Gastrocnemius medialis (tissue), 4 donors: ENCODE data around the gene CDK10. TPM values are rescaled to one million over a fixed set of nuclear protein-coding genes. Genes with fewer than 3 reads are reported as not detected.

Source experiments
- ATAC-seq, 2 donors: fragments of 150-250 bp; one replicate each; pipeline ENCODE4 v1.9.1; 2016
- DNase-seq, 2 donors: peaks; one replicate each; pipeline ENCODE4 v3.0.0-alpha.2; 2019
- H3K27ac ChIP-seq, 4 donors: fragments of 200-600 bp; sonication (generic); 1 replicate in 1 of 4; 2 replicates in 3 of 4; pipeline ENCODE4 v1.5.1; 2016 to 2018; ENCODE audit warnings: mild to moderate bottlenecking in 2 of 4, moderate library complexity in 1 of 4
- H3K27me3 ChIP-seq, 3 donors: fragments of 200-600 bp; sonication (generic) in 2 of 3; 1 replicate in 1 of 3; 2 replicates in 2 of 3; pipeline versions ENCODE4 v1.5.1 to v1.6.0; 2016 to 2019; ENCODE audit warnings: mild to moderate bottlenecking in 1 of 3, moderate library complexity in 1 of 3
- H3K36me3 ChIP-seq, 2 donors: fragments of 200-600 bp; sonication (generic) in 1 of 2; one replicate each; pipeline ENCODE4 v1.5.1; 2017 to 2018
- H3K4me1 ChIP-seq, 2 donors: fragments of 200-600 bp; sonication (generic) in 1 of 2; one replicate each; pipeline ENCODE4 v1.5.1; 2016 to 2017; ENCODE audit warnings: mild to moderate bottlenecking in 2 of 2
- H3K4me3 ChIP-seq, 4 donors: fragments of 200-600 bp; sonication (generic) in 3 of 4; 1 replicate in 1 of 4; 2 replicates in 3 of 4; pipeline ENCODE4 v1.5.1; 2016 to 2019; ENCODE audit warnings: mild to moderate bottlenecking in 2 of 4
- H3K9me3 ChIP-seq, 3 donors: fragments of 200-600 bp; sonication (generic) in 2 of 3; 1 replicate in 1 of 3; 2 replicates in 2 of 3; pipeline ENCODE4 v1.5.1; 2016 to 2019
- POLR2A ChIP-seq, 2 donors: fragments of 450-650 bp; IDR thresholded peaks; one replicate each; pipeline ENCODE4 v1.6.1; 2017; ENCODE audit warnings: antibody characterized with exemption in 2 of 2, mild to moderate bottlenecking in 2 of 2, moderate library complexity in 2 of 2
- in situ Hi-C, 4 donors: fragments of 200-750 bp; cut with MboI; loops; one replicate each; pipeline versions ENCODE4 v1.15.0 to v1.8.0; 2017; ENCODE audit warnings: low sequenced_read_pairs in 4 of 4
- intact Hi-C: fragments of 100-400 bp; cut with DNase I; formaldehyde crosslinking; loops from one replicate; pipeline ENCODE4 v1.15.1; 2023; ENCODE audit warnings: low total_unique reads
- total RNA-seq, 4 donors: library from RNA; depleted of rRNA; stranded (reverse); fragments of >200 nt; gene quantifications; one replicate each; pipeline versions ENCODE4 v1.1.0 to v1.2.3, GENCODE V29; 2016
- TF ChIP-seq, protein P1 (sequence below), 5 experiments: fragments of 450-650 bp in 3 of 5; fragments of 200-600 bp in 2 of 5; sonication (generic) in 2 of 5; IDR thresholded peaks in 4 of 5; conservative IDR thresholded peaks in 1 of 5; 1 replicate in 4 of 5; 2 replicates in 1 of 5; pipeline ENCODE4 v1.5.1; 2016 to 2019; ENCODE audit warnings: antibody characterized with exemption in 5 of 5, mild to moderate bottlenecking in 3 of 5, moderate library complexity in 3 of 5

Gene CDK10
- total RNA-seq, 4 donors from 2014 or later: 16.9 to 26.1 (median 19.7) TPM

DNA sequence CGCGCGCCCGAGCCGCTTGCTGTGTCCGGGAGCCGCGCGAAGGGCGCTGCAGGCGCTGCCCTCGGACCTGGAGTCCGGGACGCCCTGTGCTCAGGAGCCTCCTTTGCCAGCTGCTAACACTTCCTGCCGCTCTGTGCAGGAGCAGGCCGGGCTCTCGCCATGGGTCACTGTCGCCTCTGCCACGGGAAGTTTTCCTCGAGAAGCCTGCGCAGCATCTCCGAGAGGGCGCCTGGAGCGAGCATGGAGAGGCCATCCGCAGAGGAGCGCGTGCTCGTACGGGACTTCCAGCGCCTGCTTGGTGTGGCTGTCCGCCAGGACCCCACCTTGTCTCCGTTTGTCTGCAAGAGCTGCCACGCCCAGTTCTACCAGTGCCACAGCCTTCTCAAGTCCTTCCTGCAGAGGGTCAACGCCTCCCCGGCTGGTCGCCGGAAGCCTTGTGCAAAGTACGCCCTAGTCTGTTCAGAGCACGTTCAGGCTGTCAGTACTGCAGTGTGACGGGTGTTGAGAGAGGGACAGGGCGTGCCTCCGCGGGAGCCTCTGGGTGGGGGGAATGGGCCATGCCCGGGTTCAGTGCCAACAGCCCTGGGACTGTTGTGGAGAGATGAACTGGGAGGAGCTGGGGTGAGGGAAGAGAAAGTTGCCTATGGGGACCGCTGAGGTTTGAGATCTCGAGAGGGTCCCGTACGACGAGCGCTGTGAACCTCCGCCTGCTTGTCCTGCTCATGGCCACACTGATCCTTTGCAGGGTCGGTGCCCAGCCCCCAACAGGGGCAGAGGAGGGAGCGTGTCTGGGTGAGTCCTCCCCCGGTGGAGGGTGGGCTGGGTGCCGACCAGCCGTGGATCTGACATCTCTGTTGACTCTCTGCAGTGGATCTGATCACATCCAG, 36.1 kb downstream of the CDK10 start:
- Histone ChIP-seq H3K4me3 (peak overlapping the region; percentile 67 to 92 (median 81)), H3K27me3 (no peaks in the 10 kb centered on the region), H3K27ac (peak overlapping the region; percentile 85 to 99 (median 95)), H3K4me1 (peaks cover 27 to 33% of the 10 kb centered on the region in 2 donors), H3K9me3 (no peaks in the 10 kb centered on the region), H3K36me3 (peaks cover 0 to 41% of the 10 kb centered on the region in 2 donors)
- DNase-seq: peak in 1 of 2 donors; percentile 48
- in situ Hi-C loops: no loop called here
- intact Hi-C loops: loop anchor here (5.0 kb wide), 1 partner anchor 150 kb away; the partner anchor contains the start of gene TCF25
- no peak for ATAC-seq
- TF ChIP-seq, protein P1, sequence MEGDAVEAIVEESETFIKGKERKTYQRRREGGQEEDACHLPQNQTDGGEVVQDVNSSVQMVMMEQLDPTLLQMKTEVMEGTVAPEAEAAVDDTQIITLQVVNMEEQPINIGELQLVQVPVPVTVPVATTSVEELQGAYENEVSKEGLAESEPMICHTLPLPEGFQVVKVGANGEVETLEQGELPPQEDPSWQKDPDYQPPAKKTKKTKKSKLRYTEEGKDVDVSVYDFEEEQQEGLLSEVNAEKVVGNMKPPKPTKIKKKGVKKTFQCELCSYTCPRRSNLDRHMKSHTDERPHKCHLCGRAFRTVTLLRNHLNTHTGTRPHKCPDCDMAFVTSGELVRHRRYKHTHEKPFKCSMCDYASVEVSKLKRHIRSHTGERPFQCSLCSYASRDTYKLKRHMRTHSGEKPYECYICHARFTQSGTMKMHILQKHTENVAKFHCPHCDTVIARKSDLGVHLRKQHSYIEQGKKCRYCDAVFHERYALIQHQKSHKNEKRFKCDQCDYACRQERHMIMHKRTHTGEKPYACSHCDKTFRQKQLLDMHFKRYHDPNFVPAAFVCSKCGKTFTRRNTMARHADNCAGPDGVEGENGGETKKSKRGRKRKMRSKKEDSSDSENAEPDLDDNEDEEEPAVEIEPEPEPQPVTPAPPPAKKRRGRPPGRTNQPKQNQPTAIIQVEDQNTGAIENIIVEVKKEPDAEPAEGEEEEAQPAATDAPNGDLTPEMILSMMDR (IDR thresholded peaks at IDR 0.05 in 4 of 5, conservative IDR thresholded peaks at IDR 0.05 in 1 of 5): no peak
- no peak for TF ChIP-seq POLR2A (IDR thresholded peaks at IDR 0.05)

DNA sequence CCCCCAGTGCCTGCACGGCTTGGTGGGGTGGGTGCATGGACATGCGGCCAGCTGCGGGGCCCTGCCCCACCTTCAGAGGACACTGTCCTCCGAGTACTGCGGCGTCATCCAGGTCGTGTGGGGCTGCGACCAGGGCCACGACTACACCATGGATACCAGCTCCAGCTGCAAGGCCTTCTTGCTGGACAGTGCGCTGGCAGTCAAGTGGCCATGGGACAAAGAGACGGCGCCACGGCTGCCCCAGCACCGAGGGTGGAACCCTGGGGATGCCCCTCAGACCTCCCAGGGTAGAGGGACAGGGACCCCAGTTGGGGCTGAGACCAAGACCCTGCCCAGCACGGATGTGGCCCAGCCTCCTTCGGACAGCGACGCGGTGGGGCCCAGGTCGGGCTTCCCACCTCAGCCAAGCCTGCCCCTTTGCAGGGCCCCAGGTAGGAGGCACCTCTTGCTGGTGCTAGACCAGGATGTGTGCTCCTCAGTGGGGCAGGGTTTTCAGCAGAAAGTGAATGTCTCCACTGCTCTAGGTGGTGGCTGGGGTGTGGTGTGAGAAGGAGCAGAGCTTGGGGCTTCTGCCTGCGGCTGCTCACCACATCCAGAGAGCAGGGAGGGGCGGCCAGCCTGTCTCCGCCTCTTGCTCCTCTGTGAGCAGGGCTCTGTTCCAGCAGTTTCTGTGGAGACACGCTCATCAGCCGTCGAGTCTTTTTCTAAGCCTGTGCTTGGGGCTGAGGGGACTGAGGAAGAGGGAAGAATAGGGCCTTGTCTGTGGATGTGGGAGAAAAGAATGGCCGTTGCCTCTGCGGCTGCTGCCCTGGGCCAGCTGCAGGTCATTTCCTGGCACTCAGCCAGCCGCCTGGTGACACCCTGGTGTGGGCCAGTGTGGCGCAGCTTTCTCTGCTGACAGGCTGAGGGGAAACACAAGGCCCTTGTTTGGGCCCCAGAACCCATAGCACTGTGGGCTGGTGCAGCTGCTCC, 37.1 kb downstream of the CDK10 start:
- no peak for TF ChIP-seq POLR2A (IDR thresholded peaks at IDR 0.05)
- TF ChIP-seq, protein P1 (IDR thresholded peaks at IDR 0.05 in 4 of 5, conservative IDR thresholded peaks at IDR 0.05 in 1 of 5): no peak
- peak overlapping the region in 2 of 4 donors; percentile 67 to 91 for H3K4me3 ChIP-seq
- intact Hi-C loops (loop anchor here (5.0 kb wide), 1 partner anchor 149 kb away; the partner anchor contains the start of gene TCF25), in situ Hi-C loops (no loop called here)
- peaks cover 0 to 47% of the 10 kb centered on the region in 2 donors for H3K36me3 ChIP-seq
- H3K27me3 ChIP-seq: no peaks in the 10 kb centered on the region
- DNase-seq (peak in 1 of 2 donors; percentile 44), ATAC-seq (no peak)
- peak overlapping the region in 2 of 4 donors; percentile 15 to 23 for H3K27ac ChIP-seq
- no peaks in the 10 kb centered on the region for H3K9me3 ChIP-seq
- H3K4me1 ChIP-seq: peaks cover 27 to 33% of the 10 kb centered on the region in 2 donors

DNA sequence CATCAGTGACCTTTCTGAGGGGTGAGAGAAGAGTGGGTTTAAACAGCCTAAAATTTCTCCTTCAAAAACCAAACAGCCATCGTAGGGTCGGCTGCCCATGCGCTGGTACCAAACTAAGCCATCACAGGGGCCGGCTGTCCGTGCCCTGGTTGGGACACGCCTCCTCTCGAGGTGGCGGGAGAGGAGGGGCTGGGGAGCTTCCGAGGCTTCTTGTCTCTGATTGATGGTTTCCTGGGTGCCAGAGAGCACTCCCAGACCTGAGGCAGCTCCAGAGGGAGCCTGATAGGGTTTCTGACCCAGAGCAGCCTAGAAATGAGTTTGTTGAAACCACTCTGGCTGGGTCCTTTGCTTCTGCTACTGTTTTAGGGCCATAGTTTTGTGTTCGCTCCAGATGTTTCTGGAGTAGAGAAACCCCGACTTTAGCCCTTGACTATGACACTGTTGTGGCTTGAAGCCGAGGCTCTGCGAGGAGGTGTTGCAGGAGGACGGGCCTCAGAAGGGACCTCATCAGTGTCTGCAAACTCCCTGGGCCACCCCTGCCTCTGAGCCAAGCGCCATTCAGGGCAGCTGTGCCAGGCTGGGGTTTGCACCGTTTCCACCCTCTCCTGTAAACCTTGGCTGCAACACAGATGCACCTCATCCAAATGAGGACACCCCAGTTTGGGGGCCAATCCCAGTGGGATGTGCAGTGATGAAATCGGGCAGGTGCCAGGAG, 41.1 kb downstream of the CDK10 start:
- intact Hi-C loops (no loop called here), in situ Hi-C loops (no loop called here)
- no peak for ATAC-seq
- Histone ChIP-seq H3K36me3 (peaks cover 0 to 86% of the 10 kb centered on the region in 2 donors), H3K27ac (no peak overlapping the region), H3K27me3 (no peaks in the 10 kb centered on the region), H3K4me1 (peaks cover 17 to 19% of the 10 kb centered on the region in 2 donors), H3K4me3 (no peak overlapping the region), H3K9me3 (no peaks in the 10 kb centered on the region)
- DNase-seq: no peak
- TF ChIP-seq, protein P1 (IDR thresholded peaks at IDR 0.05 in 4 of 5, conservative IDR thresholded peaks at IDR 0.05 in 1 of 5): no peak
- no peak for TF ChIP-seq POLR2A (IDR thresholded peaks at IDR 0.05)

DNA sequence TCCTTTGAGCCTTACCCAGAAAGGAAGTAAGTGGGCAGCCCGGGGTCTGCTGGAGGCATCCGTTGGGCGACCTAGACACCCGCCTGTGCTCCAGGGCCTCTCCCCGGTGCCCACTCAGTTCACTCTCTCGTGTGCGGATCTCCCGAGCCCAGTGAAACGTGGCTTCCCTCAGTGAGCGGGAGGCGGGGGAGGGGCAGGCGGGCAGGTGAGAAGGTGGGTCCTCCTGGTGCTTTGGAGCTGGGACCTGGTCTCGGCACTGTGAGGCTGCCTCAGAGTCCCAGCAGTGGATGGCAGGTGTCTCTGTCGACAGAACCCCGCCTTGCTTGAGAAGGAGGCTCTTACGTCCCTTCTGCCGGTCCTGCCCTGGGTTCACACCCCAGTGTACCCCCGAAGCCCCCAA, 42.8 kb downstream of the CDK10 start:
- Histone ChIP-seq H3K4me3 (no peak overlapping the region), H3K36me3 (peaks cover 0 to 84% of the 10 kb centered on the region in 2 donors), H3K27ac (no peak overlapping the region), H3K9me3 (no peaks in the 10 kb centered on the region), H3K4me1 (peaks cover 0 to 1% of the 10 kb centered on the region in 2 donors), H3K27me3 (no peaks in the 10 kb centered on the region)
- in situ Hi-C loops: no loop called here
- ATAC-seq (no peak), DNase-seq (no peak)
- intact Hi-C loops: no loop called here
- TF ChIP-seq POLR2A (IDR thresholded peaks at IDR 0.05): no peak
- TF ChIP-seq, protein P1 (IDR thresholded peaks at IDR 0.05 in 4 of 5, conservative IDR thresholded peaks at IDR 0.05 in 1 of 5): no peak
